HFF-Myc (cell line): ENCODE measurements around the gene ZC3H7B.
A peak's percentile ranks its signal among the peaks of the same experiment; 100 is the strongest.
"Not testable (repeated sequence)": the region's sequence is repeated elsewhere in the genome, so short reads cannot be mapped to it uniquely, and the experiment has no call there.

Source experiments
- DNase-seq: peaks from one replicate; pipeline ENCODE4 v3.0.0-alpha.2; 2011; ENCODE audit warnings: low read depth; ENCODE audit errors: extremely low read depth
- H3K4me3 ChIP-seq: replicated peaks from 2 replicates; pipeline ENCODE4 v1.5.1; 2011; ENCODE audit warnings: low read depth, mild to moderate bottlenecking, control low read depth, low read length
- TF ChIP-seq, protein P1 (sequence below): IDR thresholded peaks from 2 replicates; pipeline ENCODE4 v1.5.1; 2012; ENCODE audit warnings: mild to moderate bottlenecking, low read depth, low read length, control low read depth; ENCODE audit errors: missing control alignments

Gene ZC3H7B

DNA sequence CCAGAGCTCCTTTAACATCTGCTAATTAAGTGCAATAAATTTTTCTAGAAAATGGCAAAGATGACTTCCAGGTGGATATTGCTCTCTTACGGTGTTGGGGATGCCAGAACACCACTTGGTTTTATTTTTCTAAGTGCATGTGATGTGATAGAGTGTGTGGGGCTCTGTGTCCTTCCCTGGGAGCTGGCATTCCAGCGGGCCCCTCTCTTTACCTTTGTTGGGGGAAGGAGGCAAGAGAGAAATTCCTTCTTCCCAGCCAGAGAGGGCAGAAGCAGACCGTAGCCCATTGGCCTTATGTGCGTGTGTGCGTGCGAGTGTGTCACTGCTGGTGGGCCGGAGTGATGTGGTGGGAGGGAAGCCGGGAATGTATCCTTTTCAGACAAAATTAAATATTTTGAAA, 97.6 kb downstream of the ZC3H7B start:
- DNase-seq: no peak
- H3K4me3 ChIP-seq: no peak overlapping the region
- TF ChIP-seq, protein P1, sequence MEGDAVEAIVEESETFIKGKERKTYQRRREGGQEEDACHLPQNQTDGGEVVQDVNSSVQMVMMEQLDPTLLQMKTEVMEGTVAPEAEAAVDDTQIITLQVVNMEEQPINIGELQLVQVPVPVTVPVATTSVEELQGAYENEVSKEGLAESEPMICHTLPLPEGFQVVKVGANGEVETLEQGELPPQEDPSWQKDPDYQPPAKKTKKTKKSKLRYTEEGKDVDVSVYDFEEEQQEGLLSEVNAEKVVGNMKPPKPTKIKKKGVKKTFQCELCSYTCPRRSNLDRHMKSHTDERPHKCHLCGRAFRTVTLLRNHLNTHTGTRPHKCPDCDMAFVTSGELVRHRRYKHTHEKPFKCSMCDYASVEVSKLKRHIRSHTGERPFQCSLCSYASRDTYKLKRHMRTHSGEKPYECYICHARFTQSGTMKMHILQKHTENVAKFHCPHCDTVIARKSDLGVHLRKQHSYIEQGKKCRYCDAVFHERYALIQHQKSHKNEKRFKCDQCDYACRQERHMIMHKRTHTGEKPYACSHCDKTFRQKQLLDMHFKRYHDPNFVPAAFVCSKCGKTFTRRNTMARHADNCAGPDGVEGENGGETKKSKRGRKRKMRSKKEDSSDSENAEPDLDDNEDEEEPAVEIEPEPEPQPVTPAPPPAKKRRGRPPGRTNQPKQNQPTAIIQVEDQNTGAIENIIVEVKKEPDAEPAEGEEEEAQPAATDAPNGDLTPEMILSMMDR: no peak

DNA sequence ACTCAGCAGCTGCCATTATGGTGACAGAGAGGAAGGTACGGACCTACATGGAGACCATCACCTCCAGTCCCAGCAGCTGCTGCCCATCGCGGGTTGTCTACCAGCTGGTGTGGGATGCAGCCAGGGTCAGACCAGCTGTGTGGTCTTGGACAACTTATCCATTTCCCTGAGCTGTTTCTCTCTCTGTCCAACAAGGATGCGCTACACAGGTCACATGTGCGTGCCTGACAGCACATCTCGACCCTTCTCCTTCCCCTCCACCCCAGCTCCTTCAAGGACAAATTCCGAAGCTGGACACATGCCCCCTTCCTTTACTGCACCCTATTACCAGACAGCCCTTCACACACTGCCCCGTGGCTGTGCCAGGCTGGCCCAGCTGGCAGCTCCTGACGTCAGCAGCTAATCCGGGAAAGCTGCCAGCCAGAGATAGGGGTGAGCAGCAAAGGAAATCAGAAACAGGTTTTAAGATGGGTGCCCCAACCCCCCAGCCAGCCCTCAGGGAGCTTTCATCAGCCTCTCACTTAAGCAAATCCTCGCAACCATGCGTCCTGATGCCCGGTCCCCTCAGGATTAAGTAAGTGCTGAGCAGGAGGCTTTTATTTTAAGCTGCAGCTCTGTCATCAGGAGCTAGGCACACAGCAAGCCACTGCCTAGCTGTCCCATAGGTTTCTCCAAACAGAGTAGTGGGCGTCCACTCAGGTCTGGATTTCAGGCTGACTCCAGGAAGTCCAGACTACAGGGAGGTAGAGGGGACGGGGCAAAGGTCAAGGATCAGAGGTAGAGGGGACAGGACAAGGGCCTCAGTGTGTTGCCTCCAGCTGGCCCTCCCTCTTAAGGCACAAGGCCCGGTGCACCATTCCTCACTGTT, 100.7 kb downstream of the ZC3H7B start:
- TF ChIP-seq, protein P1: no peak
- DNase-seq: peak; percentile 71
- no peak overlapping the region for H3K4me3 ChIP-seq

DNA sequence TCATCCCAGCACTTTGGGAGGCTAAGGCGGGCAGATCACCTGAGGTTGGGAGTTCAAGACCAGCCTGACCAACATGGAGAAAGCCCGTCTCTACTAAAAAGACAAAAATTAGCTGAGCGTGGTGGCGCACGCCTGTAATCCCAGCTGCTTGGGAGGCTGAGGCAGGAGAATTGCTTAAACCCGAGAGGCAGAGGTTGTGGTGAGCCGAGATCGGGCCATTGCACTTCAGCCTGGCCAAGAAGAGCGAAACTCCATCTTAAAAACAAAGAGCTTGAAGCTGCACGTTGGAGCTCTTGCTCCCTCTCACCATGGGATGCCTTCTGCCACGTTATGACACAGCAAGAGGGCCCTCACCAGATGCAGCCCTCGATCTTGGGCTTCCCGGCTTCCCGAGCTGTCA, 101.5 kb downstream of the ZC3H7B start:
- DNase-seq, H3K4me3 ChIP-seq: not testable (repeated sequence)

DNA sequence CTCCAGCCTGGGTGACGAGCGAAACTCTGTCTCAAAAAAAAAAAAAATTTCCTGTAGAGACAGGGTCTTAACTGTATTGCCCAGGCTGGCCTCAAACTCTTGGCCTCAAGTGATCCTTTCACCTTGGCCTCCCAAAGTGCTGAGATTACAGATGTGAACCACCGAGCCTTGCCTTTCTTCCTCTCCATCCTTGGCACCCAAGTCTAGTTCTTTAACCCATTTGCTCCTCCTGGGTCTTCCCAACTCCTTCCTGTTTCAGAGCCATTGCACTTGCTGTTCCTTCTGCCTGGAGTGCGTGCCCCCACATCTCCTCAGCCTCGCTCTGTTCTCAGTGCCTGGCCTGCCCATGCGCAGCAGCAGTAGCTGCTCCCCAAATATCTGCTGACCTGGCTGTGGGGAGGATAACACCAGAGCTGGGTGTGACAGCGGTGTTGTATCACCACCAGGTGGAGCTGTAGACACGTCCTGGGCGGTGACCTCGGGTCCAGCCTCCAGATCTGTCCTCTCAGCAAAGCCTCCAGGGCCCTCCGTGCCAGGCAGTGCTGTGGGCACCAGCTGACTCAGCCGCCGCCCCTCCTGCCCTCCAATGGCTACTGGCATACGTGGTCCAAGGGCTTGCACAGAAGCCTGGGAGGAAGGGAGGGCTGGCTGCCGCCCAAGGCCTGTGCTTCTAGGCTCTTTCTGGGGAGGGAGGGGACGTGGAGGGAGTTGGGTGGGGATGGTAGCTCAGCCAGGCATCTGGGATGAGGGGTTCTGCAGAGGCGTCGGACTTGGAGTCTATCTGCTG, 102.4 kb downstream of the ZC3H7B start:
- TF ChIP-seq, protein P1: peak; percentile 92
- peak; percentile 73 for DNase-seq
- no peak overlapping the region for H3K4me3 ChIP-seq

DNA sequence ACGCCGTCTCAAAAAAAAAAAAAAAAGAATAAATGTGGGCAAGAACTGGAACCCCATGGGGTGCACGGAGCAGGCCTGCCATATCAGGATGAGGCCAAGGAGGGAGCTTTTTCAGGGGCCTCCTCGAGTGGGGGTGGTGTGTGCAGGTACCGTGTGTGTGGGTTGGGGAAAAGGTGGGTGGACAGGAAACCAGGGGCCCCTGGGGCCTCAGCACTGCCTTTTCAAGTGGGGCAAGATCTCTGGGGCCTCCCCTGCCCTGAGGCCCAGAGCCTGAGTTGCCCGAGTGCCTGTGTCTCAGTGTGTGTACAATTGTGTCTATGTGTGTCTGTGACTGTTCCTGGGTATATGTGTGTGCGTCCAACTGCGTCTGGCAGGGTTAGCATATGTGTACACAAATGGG, 104.3 kb downstream of the ZC3H7B start:
- TF ChIP-seq, protein P1: no peak
- H3K4me3 ChIP-seq: no peak overlapping the region
- no peak for DNase-seq

DNA sequence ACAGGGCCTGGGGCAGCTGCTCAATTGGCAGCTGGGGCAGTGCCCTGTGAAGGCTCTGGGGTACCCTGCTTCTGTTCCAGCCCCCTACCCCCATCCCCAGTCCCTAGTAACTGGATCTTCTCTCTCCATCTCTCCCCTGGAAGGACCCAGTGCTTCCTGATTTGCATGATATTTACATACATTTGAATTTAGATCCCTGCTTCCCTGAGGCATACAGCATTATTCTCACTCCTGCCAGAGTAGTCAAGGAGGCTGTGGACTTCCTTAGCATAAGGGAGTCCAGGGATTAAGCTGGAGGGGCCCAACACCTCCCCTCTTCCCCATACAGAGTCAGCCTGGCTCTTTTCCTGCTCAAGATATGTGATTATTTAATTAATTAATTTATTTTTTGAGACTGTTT, 105.1 kb downstream of the ZC3H7B start:
- TF ChIP-seq, protein P1: no peak
- H3K4me3 ChIP-seq: no peak overlapping the region
- DNase-seq: no peak

DNA sequence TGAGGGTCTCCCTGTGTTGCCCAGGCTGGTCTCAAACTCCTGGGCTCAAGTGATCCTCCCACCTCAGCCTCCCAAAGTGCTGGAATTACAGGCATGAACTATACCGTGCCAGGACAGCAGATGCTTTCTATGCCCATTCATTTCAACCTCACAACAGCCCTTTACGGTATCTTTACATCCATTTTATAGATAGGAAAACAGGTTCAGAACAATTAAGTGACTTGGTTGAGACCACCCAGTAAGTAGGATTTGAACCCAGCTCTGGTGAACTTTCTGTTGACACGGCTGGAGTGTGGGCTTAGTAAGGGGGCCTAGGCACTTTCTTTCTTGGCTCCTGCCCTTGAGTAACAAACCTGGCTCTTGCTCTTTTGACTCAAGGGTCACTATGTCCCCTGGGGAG, 106.1 kb downstream of the ZC3H7B start:
- TF ChIP-seq, protein P1: no peak
- no peak for DNase-seq
- H3K4me3 ChIP-seq: no peak overlapping the region
